ENCODE measurements around the gene GAB1.

GRCh38 chr4:143360838-143361625 is 24.4 kb downstream of the GAB1 start:
- no peak for TF ChIP-seq CTCF (IDR thresholded peaks at IDR 0.05)
- TF ChIP-seq POLR2AphosphoS5 (IDR thresholded peaks at IDR 0.05), result no peak
- TF ChIP-seq POLR2A (IDR thresholded peaks at IDR 0.05), result no peak
